Liver (tissue), 9 donors: ENCODE data around the gene ALCAM. TPM values are rescaled to one million over a fixed set of nuclear protein-coding genes. Genes with fewer than 3 reads are reported as not detected.

ENCODE experiments used
- DNase-seq: peaks from one replicate; pipeline ENCODE4 v3.0.0-alpha.2; 2017; ENCODE audit warnings: low spot score
- H3K27ac ChIP-seq, 2 donors: one replicate each; pipeline ENCODE4 v1.7.0; 2013; ENCODE audit warnings: inconsistent platforms in 2 of 2, low read length in 2 of 2, control low read depth in 1 of 2, low read depth in 1 of 2, mild to moderate bottlenecking in 1 of 2
- H3K27me3 ChIP-seq, 4 donors: one replicate each; pipeline versions ENCODE4 v1.6.1 to v1.7.0; 2013; ENCODE audit warnings: low read length in 3 of 4, inconsistent platforms in 1 of 4, mild to moderate bottlenecking in 1 of 4, moderate library complexity in 1 of 4; ENCODE audit not compliant: control insufficient read depth in 4 of 4, insufficient read depth in 4 of 4
- H3K36me3 ChIP-seq, 4 donors: one replicate each; pipeline versions ENCODE4 v1.6.1 to v1.7.0; 2013; ENCODE audit warnings: low read length in 3 of 4, mild to moderate bottlenecking in 3 of 4, low read depth in 1 of 4, moderate library complexity in 1 of 4; ENCODE audit not compliant: control insufficient read depth in 4 of 4, insufficient read depth in 3 of 4
- H3K4me1 ChIP-seq, 4 donors: one replicate each; pipeline versions ENCODE4 v1.6.1 to v1.7.0; 2013; ENCODE audit warnings: low read length in 3 of 4, mild to moderate bottlenecking in 3 of 4, moderate library complexity in 1 of 4; ENCODE audit not compliant: control insufficient read depth in 4 of 4, insufficient read depth in 4 of 4
- H3K4me3 ChIP-seq, 3 donors: one replicate each; pipeline versions ENCODE4 v1.6.1 to v1.7.0; 2013; ENCODE audit warnings: low read length in 3 of 3, control low read depth in 1 of 3, low read depth in 1 of 3, mild to moderate bottlenecking in 1 of 3
- H3K9ac ChIP-seq, 2 donors: one replicate each; pipeline ENCODE4 v1.7.0; 2013; ENCODE audit warnings: low read length in 2 of 2, mild to moderate bottlenecking in 2 of 2, moderate library complexity in 2 of 2, control low read depth in 1 of 2, low read depth in 1 of 2
- H3K9me3 ChIP-seq, 4 donors: one replicate each; pipeline versions ENCODE4 v1.6.1 to v1.7.0; 2013; ENCODE audit warnings: low read length in 3 of 4; ENCODE audit not compliant: control insufficient read depth in 4 of 4
- ATF3 ChIP-seq: IDR thresholded peaks from 2 replicates; pipeline ENCODE4 v1.6.1; 2016; ENCODE audit warnings: antibody characterized with exemption
- FOXA1 ChIP-seq: IDR thresholded peaks from 2 replicates; pipeline ENCODE4 v1.6.1; 2016; ENCODE audit warnings: antibody characterized with exemption
- FOXA2 ChIP-seq: IDR thresholded peaks from 2 replicates; pipeline ENCODE4 v1.6.1; 2016; ENCODE audit warnings: antibody characterized with exemption
- GABPA ChIP-seq, 2 donors: IDR thresholded peaks in 1 of 2; conservative IDR thresholded peaks in 1 of 2; 2 replicates each; pipeline ENCODE4 v1.6.1; 2016; ENCODE audit warnings: antibody characterized with exemption in 2 of 2, mild to moderate bottlenecking in 1 of 2, moderate library complexity in 1 of 2
- HNF4G ChIP-seq: IDR thresholded peaks from 2 replicates; pipeline ENCODE4 v1.6.1; 2016; ENCODE audit warnings: antibody characterized with exemption
- MAX ChIP-seq: IDR thresholded peaks from 2 replicates; pipeline ENCODE4 v1.6.1; 2016; ENCODE audit warnings: antibody characterized with exemption
- RAD21 ChIP-seq, 2 donors: IDR thresholded peaks; 2 replicates each; pipeline ENCODE4 v1.6.1; 2016; ENCODE audit warnings: antibody characterized with exemption in 2 of 2, mild to moderate bottlenecking in 2 of 2
- SP1 ChIP-seq: IDR thresholded peaks from 2 replicates; pipeline ENCODE4 v1.6.1; 2018; ENCODE audit warnings: antibody characterized with exemption, mild to moderate bottlenecking
- TAF1 ChIP-seq: conservative IDR thresholded peaks from 2 replicates; pipeline ENCODE4 v1.6.1; 2016; ENCODE audit warnings: antibody characterized with exemption, mild to moderate bottlenecking
- YY1 ChIP-seq: IDR thresholded peaks from 2 replicates; pipeline ENCODE4 v1.6.1; 2016; ENCODE audit warnings: antibody characterized with exemption, mild to moderate bottlenecking
- ZBTB33 ChIP-seq: IDR thresholded peaks from 2 replicates; pipeline ENCODE4 v1.6.1; 2016; ENCODE audit warnings: antibody characterized with exemption
- WGBS: extraction: QIAGEN DNeasy Blood & Tissue Kit; methylation state at CpG from one replicate; pipeline ENCODE4 v1.1.7; 2013; 5-methylcytosine and 5-hydroxymethylcytosine counted together
- polyA plus RNA-seq, 2 donors: library from polyadenylated mRNA; stranded (reverse) in 1 of 2; unstranded in 1 of 2; fragments of 200-250 nt in 1 of 2; fragments of >200 nt in 1 of 2; fragmentation: Nextera tagmentation in 1 of 2; extraction: Ambion mirVana in 1 of 2; gene quantifications; one replicate each; pipeline versions ENCODE4 v1.2.1 to v1.2.3, GENCODE V29; 2013 to 2015
- total RNA-seq, 2 donors: library from RNA; depleted of rRNA; stranded (reverse); fragments of >200 nt; gene quantifications; one replicate each; pipeline ENCODE4 v1.2.3, GENCODE V29; 2014
- donor health status: healthy.
- donor health status: healthy.
- donor health status: healthy.
- donor health status: healthy.
- donor health status: healthy.

Gene ALCAM
- total and polyA plus RNA-seq, 4 donors = 14.2 to 62.0 (median 32.3) TPM

GRCh38 chr3:105527535-105527934 lies 160.8 kb downstream of the ALCAM start:
- no peaks in the 10 kb centered on the region for H3K9me3 ChIP-seq
- H3K4me3 ChIP-seq = no peak overlapping the region
- peaks cover 0 to 11% (median 8%) of the 10 kb centered on the region in 4 donors for H3K36me3 ChIP-seq
- no peaks in the 10 kb centered on the region for H3K27me3 ChIP-seq
- no peak overlapping the region for H3K9ac ChIP-seq
- no peak overlapping the region for H3K27ac ChIP-seq
- no peak for DNase-seq
- TF ChIP-seq MAX (no peak), FOXA2 (no peak)
- no peaks in the 10 kb centered on the region for H3K4me1 ChIP-seq

GRCh38 chr3:105527949-105528348 lies 161.2 kb downstream of the ALCAM start:
- WGBS = 71% methylated on average over 3 of the region's 3 CpGs
- Histone ChIP-seq H3K9ac (no peak overlapping the region), H3K36me3 (peaks cover 0 to 13% (median 8%) of the 10 kb centered on the region in 4 donors), H3K27me3 (no peaks in the 10 kb centered on the region), H3K9me3 (no peaks in the 10 kb centered on the region), H3K4me3 (no peak overlapping the region), H3K27ac (no peak overlapping the region), H3K4me1 (no peaks in the 10 kb centered on the region)
- no peak for DNase-seq
- TF ChIP-seq RAD21 (IDR thresholded peaks at IDR 0.05) (no peak), YY1 (no peak), SP1 (no peak), GABPA (IDR thresholded peaks at IDR 0.05 in 1 of 2, conservative IDR thresholded peaks at IDR 0.05 in 1 of 2) (no peak), MAX (no peak), ZBTB33 (no peak), HNF4G (no peak), FOXA2 (no peak), ATF3 (no peak)

GRCh38 chr3:105528955-105529354 lies 162.2 kb downstream of the ALCAM start:
- no peaks in the 10 kb centered on the region for H3K4me1 ChIP-seq
- H3K27ac ChIP-seq = no peak overlapping the region
- H3K9me3 ChIP-seq = no peaks in the 10 kb centered on the region
- H3K27me3 ChIP-seq = no peaks in the 10 kb centered on the region
- peaks cover under 1 to 15% (median 10%) of the 10 kb centered on the region in 4 donors for H3K36me3 ChIP-seq
- 97% methylated on average over 2 of the region's 2 CpGs for WGBS
- DNase-seq = no peak
- no peak for TF ChIP-seq MAX
- TF ChIP-seq ZBTB33 = no peak
- no peak for TF ChIP-seq TAF1
- TF ChIP-seq FOXA1 = no peak
- H3K9ac ChIP-seq = no peak overlapping the region
- no peak overlapping the region for H3K4me3 ChIP-seq
